GM18951 (cell line): ENCODE results near the gene FBXL7.

Source experiments
- POLR2A ChIP-seq: IDR thresholded peaks from 4 replicates; pipeline ENCODE4 v1.6.1; 2011; ENCODE audit warnings: mild to moderate bottlenecking; ENCODE audit not compliant: insufficient read length, insufficient read depth; ENCODE audit errors: extremely low read depth
- in situ Hi-C: fragments of 300-500 bp; cut with MboI; formaldehyde crosslinking; loops from one replicate; pipeline ENCODE4 v1.12.0; 2022; ENCODE audit warnings: low sequenced_read_pairs, mixed read lengths, inconsistent platforms; ENCODE audit not compliant: unreplicated experiment

FBXL7 gene

DNA sequence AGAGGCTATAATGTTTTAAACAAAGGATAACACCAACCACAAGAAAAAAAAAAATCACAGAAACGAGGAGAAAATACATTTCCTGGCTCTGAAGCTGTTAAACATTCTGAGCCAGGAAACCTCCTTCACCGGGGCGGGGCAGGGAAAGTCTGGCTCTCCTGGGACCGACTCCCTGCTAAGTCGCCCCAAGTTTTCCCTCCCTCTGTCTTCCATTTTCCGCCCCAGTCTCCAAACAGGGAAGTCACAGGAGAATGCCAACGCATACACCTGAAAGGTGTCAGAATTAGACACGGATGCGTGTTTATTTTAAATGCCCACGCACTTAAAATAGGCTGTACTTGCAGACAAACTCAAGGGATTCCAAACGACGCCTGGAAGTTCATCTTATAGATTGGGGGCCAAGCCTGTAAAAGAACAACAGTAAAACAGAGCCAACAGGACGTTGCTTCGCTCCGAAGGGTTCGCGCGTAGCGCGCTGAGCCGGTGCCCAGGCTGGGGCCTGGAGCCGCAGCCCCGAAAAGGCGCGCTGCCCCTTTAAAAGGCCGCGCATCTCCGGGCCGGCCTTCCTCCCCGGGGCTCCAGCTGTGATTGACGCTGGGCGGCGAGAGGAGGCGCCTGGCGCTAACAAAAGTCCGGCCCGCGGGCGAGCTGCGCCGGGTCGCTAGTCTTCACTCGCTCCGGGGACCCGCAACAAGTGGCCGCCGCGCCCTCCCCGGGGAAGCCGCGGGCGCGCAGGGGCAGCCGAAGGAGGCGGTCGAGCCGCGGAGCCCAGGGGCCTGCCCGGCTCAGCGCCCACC lies at the start of gene FBXL7:
Gene FBXL7, plus strand, starts transcription at position 653 of the 797 bp plus-strand sequence.
- no peak for TF ChIP-seq POLR2A
- in situ Hi-C loops, result no loop called here

DNA sequence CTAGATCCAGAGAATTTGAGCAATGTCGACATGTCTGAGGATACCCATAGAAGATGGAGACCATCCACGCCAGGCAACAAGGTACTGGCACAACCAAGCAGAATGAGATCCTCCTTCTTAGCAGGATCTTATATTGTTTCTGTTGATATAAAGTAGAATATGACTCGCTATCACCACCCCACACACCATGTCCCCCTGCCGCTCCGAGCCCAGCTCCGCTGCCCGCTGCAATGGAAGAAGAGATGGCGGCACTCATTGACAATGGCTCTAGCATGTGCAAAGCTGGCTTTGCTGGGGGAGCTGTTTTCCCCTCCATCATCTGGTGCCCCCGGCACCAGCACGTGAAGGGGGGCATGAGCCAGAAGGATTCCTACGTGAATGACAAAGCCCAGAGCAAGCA lies 49.5 kb upstream of the FBXL7 start:
- in situ Hi-C loops, result no loop called here
- TF ChIP-seq POLR2A, result no peak

DNA sequence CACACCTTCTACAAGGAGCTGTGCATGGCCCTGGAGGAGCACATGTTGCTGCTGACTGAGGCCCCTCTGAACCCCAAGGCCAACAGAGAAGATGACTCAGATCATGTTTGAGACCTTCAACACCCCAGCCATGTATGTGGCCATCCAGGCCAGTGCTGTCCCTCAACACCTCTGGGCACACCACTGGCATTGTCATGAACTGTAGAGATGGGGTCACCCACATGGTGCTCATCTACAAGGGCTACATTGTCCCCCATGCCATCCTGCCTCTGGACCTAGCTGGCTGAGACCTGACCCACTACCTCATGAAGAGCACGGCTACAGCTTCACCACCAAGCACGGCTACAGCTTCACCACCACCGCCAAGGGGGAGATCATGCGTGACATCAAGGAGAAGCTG lies 49.0 kb upstream of the FBXL7 start:
- in situ Hi-C loops, result no loop called here
- TF ChIP-seq POLR2A, result no peak

DNA sequence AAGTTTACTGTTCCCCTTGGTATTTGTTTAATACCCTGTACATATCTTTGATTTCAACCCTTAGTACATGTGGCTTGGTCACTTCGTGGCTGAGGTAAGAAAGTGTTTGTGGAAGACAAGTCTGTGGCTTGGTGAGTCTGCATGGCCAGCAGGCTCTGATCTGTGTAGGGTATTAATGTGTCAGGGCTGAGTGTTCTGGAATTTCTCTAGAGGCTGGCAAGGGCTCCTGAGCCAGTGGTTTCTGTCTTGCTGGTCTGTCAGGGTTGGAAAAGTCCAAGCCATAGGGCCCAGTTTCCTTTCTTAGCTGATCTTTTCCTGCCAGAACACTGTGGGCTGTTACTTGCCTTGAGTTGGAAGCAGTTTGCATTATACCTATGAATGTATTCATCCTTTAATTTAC lies 48.0 kb upstream of the FBXL7 start:
- in situ Hi-C loops, result no loop called here
- TF ChIP-seq POLR2A, result no peak

DNA sequence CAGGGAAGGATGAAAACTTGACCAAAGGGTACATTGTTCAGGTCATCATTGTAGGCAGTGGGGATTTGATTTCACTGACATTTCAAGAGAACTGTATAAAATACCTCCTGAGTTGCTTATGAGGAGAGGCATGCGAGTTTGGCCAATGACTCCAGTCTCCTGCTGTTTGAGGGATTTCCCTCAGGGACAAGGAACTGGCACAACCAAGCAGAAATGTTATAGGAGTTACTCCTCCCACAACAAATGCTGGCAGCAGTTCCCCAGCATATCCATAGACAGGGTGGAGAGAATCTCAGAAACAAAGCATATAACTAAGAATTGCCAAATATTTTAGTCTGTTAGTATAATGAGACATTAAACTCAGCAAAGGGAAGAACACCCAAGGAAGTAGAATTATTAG lies 47.2 kb upstream of the FBXL7 start:
- TF ChIP-seq POLR2A, result no peak
- in situ Hi-C loops, result no loop called here

DNA sequence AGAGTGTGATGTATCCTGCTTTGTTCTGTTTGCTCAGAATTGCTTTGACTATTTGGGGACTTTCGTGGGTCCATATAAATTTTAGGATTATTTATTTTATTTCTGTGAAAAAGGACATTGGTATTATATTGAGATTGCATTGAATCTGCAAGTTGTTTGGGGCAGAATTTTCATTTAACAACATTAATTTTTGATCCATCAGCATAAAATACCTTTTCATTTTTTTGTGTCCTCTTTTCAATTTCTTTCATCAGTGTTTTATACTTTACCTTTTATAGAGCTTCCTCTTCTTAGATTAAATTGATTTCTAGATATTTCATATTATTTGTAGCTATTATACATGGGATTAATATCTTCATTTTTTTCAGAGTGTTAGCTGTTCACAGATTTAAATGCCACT lies 40.8 kb upstream of the FBXL7 start:
- in situ Hi-C loops, result no loop called here

DNA sequence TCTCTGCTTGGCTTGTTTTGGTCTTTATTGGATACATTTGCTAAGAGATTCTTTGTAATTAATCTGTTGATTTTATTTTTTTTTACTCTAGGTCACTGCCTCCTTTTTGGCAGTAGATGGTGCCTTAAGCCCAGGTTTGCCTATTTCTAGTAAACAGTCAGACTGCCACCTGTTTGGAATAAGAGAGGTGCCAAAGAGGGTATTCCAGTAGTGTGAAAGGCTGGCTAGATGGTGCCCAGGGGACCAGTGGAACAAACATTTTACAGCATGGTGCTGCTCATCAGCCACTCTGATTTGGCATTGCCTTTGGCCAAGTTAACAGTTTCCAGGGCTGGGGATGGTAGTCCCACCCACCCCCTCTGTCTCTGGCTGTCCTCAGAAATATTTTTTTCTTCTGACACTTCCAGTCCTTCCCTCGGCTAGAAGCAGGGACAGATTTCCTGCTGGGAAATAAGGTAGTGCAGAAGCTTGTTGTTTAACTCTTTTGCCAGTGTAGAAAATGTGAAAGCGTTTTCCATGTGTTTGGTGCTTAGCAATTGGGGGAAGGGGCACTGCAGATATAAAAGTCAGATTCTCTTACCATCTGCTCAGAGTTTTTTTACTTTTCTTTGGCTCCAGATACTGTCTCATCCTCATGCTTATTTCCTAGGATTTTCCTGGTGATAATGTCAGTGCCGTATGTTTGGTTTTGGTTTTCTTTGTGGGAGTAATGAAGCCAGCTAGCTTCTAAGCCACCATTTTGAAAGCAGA lies 36.6 kb upstream of the FBXL7 start:
- in situ Hi-C loops, result no loop called here
- TF ChIP-seq POLR2A, result no peak

More for the DNA sequence above, 40.8 kb upstream of the FBXL7 start:
- TF ChIP-seq POLR2A, result no peak

DNA sequence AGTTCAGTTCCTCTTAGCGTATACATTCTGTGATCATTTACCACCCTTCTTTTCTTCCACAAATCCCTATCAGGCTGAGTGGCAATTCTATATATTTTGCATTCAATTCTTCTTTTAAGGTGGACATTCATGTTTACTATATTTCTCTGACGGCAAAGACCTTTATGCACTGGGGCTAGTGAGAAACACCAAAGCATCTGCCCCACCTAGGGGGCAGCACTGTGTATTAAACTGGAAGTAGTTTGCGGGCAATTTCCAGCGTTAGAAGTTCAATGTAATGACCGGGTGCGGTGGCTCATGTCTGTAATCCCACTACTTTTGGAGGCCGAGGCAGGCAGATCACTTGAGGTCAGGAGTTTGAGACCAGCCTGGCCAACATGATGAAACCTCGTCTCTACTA lies 27.9 kb upstream of the FBXL7 start:
- no peak for TF ChIP-seq POLR2A
- in situ Hi-C loops, result no loop called here

DNA sequence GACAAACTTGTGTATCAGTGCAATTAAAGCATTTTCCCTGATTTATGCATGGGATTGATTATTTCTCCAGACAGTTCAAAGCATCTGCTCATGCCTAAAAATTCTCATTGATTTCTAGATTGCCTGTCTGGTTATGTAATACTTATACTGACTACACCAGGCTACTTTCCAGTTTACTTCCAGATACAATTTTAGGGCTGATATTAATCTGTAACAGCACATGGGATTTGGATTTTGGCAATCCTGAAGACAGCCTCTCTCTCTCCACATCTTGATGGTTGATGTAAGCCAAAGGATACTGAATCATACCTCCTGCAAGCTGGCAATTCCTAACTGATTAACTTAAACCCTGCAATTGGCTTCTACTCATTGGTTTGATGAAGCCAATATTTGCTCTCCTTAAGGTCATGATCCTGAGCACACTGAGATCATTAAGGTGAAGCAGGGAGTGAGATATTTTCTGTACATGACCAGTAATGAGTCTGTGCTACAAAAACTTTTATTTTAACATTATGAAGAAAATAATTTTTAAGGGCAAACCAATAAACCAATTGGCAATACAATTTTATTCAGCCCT lies 25.7 kb upstream of the FBXL7 start:
- in situ Hi-C loops, result no loop called here
- no peak for TF ChIP-seq POLR2A

DNA sequence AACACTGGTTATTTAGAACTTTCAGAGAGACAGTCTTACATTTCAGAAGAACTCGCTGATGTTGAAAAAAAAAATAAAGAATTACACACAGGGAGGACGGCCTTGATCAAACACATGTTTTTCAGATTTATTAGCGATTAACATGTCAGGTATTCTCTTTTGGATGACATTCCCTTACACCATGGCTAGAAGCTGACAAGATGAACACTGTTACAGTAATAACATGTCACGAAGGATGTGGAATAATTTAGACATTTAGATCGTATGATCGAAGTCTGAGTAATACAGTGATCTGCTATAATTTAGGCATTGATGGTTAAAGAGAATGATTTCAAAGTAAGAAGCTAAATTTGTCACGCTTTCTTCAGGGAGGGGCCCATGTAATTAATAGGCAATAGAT lies 24.6 kb upstream of the FBXL7 start:
- TF ChIP-seq POLR2A, result no peak
- in situ Hi-C loops, result no loop called here

DNA sequence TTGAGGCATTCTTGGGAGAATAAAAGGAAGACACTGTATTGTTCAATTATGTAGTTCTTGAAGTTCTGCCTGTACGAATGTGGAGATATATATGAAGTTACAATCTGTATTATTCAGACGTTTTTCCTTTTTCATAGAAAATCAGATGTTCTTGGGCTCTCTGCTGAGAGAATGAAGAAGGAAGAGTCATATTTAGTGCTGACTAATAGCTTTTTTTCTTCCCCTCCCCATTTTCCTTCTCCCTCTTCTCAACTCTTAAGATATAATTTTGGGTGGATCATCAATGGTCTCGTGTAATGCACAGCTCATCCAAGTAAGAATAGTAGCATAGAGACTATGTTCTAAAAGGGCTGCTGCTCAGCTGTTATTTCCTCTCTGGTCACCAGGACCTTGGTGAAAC lies 23.0 kb upstream of the FBXL7 start:
- TF ChIP-seq POLR2A, result no peak
- in situ Hi-C loops, result no loop called here

DNA sequence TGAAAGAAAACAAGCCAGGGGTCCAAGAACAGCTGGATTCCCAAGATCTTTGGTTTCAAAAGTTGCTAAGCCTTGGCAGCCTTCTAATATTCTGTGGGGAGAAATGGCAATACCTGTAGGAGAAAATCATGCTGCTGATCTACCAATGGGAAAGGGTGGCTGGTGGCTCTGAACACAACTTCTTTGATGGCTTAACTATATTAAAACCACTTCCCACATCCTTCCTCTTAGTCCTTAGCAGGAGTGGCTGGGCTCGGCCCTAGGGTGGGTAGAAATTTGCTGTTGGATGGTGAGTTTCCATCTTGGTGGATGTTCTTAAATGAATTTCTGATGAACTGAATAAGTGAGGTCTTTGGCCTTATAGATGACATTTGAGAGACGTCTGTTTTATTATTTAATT lies 19.5 kb upstream of the FBXL7 start:
- no peak for TF ChIP-seq POLR2A
- in situ Hi-C loops, result no loop called here

DNA sequence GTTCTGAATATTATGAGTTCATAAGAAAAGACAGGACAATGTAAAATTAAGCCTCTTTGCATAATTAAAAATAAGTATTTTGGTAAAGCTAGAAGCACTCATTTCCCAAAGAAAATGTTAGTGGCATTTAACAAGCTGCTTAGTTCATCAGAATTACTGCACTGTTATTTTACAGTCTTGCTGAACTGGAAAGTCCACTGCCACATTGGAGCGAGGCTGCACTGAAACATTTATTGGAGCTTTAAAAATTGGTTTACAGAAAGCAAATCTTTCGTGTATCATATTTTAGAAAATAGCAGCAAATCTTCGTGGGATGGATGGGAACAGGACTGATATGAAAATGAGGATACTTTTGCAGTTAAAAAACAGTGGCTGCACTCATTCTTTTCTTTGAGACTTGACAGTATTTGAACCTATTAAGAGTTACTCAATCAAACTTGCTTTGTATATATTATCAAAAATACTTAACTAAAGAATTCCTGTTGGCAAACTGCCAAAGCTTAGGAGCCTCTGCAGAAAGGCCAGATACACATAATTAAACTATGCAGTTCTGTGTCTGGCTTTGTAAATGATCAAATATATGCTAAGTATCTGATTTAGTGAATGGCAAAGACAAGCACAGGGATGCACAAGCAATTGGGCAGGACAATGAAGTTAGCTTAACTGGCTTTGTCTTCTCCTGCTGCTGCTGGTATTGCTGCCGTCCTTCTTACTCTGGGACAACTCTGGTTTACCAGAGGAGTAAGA lies 16.5 kb upstream of the FBXL7 start:
- in situ Hi-C loops, result no loop called here

More for the DNA sequence above, 16.5 kb upstream of the FBXL7 start:
- TF ChIP-seq POLR2A, result no peak
